Mammary epithelial cell (primary cell): ENCODE data around the gene CENPO.
A peak's percentile ranks its signal among the peaks of the same experiment; 100 is the strongest.

Experiments used
- EZH2 ChIP-seq: IDR thresholded peaks from 2 replicates; pipeline ENCODE4 v1.6.1; 2012; ENCODE audit warnings: low read length, inconsistent platforms, borderline replicate concordance
- TF ChIP-seq, protein P1 (sequence below), 2 donors: IDR thresholded peaks in 1 of 2; conservative IDR thresholded peaks in 1 of 2; 2 replicates each; pipeline ENCODE4 v1.5.1; 2011 to 2012; ENCODE audit warnings: inconsistent platforms in 2 of 2, low read length in 2 of 2, mild to moderate bottlenecking in 2 of 2, control low read depth in 1 of 2, low read depth in 1 of 2; ENCODE audit not compliant: insufficient read depth in 1 of 2; ENCODE audit errors: extremely low read depth in 1 of 2

DNA sequence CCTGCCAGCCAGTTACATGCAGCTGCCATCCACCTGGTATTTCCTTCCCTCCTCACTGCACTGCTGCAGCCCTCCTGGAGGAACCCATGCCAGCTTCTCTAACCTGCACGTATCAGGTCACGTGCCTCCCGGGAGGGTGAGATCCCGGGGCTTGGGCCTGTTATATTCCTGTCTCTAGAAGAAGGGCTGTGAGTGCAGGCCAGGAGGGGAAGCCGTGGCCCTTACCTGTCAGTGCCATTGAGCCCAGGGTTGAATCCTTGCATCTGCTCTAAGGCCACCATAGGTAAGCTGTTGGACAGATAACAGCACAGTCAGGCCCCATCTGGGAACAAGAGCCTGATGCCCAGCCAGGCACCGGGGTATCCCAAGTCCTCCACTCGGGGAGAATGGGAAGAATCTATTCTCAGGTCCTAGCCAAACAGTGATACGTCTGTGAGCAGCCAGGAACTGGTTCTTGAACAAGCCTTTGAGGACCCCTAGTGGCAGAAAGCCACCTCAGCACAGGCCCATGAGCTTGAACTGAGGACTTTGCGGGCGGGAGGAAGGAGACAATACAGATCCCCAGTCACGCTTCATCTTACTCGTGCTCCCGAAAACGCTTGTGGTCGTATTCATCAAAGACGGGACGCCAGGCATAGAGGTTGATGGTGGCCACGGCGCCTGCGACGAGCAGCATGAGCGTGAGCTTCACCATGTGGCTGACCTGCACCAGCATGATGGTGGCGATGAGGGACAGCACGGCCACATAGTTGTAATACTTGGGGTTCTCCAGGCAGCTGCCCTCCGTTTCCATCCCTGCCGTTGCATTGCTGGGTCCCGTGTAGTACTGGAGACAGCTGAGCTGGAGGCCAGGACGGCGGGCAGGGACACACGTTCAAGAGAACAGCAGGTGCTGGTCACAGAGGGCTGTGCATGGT is 34.4 kb downstream of the CENPO start:
- TF ChIP-seq, protein P1, sequence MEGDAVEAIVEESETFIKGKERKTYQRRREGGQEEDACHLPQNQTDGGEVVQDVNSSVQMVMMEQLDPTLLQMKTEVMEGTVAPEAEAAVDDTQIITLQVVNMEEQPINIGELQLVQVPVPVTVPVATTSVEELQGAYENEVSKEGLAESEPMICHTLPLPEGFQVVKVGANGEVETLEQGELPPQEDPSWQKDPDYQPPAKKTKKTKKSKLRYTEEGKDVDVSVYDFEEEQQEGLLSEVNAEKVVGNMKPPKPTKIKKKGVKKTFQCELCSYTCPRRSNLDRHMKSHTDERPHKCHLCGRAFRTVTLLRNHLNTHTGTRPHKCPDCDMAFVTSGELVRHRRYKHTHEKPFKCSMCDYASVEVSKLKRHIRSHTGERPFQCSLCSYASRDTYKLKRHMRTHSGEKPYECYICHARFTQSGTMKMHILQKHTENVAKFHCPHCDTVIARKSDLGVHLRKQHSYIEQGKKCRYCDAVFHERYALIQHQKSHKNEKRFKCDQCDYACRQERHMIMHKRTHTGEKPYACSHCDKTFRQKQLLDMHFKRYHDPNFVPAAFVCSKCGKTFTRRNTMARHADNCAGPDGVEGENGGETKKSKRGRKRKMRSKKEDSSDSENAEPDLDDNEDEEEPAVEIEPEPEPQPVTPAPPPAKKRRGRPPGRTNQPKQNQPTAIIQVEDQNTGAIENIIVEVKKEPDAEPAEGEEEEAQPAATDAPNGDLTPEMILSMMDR (conservative IDR thresholded peaks at IDR 0.05 in 1 of 2, IDR thresholded peaks at IDR 0.05 in 1 of 2; ENCODE audit: extremely low read depth in 1 of 2, insufficient read depth in 1 of 2, low read depth in 1 of 2, low read length in 2 of 2) = peak; percentile 88 to 90
- no peak for TF ChIP-seq EZH2
